SH-SY5Y (cell line): Measurements from ENCODE around the gene SPRED2.

Source experiments
- GATA2 ChIP-seq: IDR thresholded peaks from 2 replicates; pipeline ENCODE4 v1.6.1; 2011; ENCODE audit warnings: mild to moderate bottlenecking, low read depth, low read length
- GATA3 ChIP-seq: IDR thresholded peaks from 2 replicates; pipeline ENCODE4 v1.6.1; 2011; ENCODE audit warnings: low read depth, mild to moderate bottlenecking, low read length, moderate library complexity

GRCh38 chr2:65267008-65267407 is 165.4 kb downstream of the SPRED2 start:
- TF ChIP-seq GATA3, result no peak
- TF ChIP-seq GATA2, result no peak
